GM12878 (cell line): ENCODE data around the gene SNF8.

ENCODE experiments used
- GABPA ChIP-seq: IDR thresholded peaks from 2 replicates; pipeline ENCODE4 v1.6.1; 2014; ENCODE audit warnings: antibody characterized with exemption, low read depth, mild to moderate bottlenecking, inconsistent platforms
- NFIC ChIP-seq: IDR thresholded peaks from 2 replicates; pipeline ENCODE4 v1.6.1; 2012; ENCODE audit warnings: low read depth, mild to moderate bottlenecking, inconsistent platforms, low read length, moderate library complexity
- POLR2A ChIP-seq: IDR thresholded peaks from 2 replicates; pipeline ENCODE4 v1.6.1; 2011; ENCODE audit warnings: low read depth, mild to moderate bottlenecking, low read length
- RCOR1 ChIP-seq: conservative IDR thresholded peaks from 2 replicates; pipeline ENCODE4 v1.6.1; 2012; ENCODE audit warnings: low read depth, low read length, improper control_type of control experiment
- SRF ChIP-seq, 2 experiments: IDR thresholded peaks; 2 replicates each; pipeline ENCODE4 v1.6.1; 2011; ENCODE audit warnings: low read depth in 2 of 2, low read length in 2 of 2, mild to moderate bottlenecking in 1 of 2, moderate library complexity in 1 of 2
- ZNF592 ChIP-seq: fragments of 450-650 bp; IDR thresholded peaks from 2 replicates; pipeline ENCODE4 v1.6.1; 2017; ENCODE audit warnings: mild to moderate bottlenecking, moderate library complexity

GRCh38 chr17:48909783-48910182 is 34.9 kb downstream of the SNF8 start:
- TF ChIP-seq POLR2A = no peak
- no peak for TF ChIP-seq GABPA
- TF ChIP-seq RCOR1 = no peak
- TF ChIP-seq ZNF592 = no peak
- no peak for TF ChIP-seq NFIC
- TF ChIP-seq SRF (IDR thresholded peaks at IDR 0.05; ENCODE audit: low read depth in 2 of 2, low read length in 2 of 2) = no peak
